HEK293 (cell line): ENCODE data around the gene LRRFIP1.

ENCODE experiments used
- CTCF ChIA-PET: fragments of 350-600 bp; formaldehyde crosslinking; extraction: SDS; loops from one replicate; lab custom pipeline; 2021; ENCODE audit warnings: antibody characterized with exemption; lab: Yijun Ruan, JAX
- POLR2A ChIA-PET: fragments of 300-600 bp; formaldehyde crosslinking; extraction: SDS; loops from one replicate; lab custom pipeline; 2020; ENCODE audit warnings: antibody characterized with exemption, inconsistent platforms; lab: Yijun Ruan, JAX
- H3K27ac ChIP-seq: fragments of 200-500 bp; sonication (Bioruptor generic); 2 replicates; pipeline ENCODE4 v1.5.1; 2014; ENCODE audit warnings: low read depth, low read length, control low read depth, inconsistent platforms; ENCODE audit errors: extremely low read depth
- H3K36me3 ChIP-seq, 2 experiments: fragments of 200-500 bp in 1 of 2; sonication (Bioruptor generic) in 1 of 2; 1 replicate in 1 of 2; 2 replicates in 1 of 2; pipeline ENCODE4 v1.5.1; 2014 to 2017; ENCODE audit warnings: inconsistent platforms in 2 of 2, low read length in 2 of 2; ENCODE audit not compliant: control insufficient read depth in 2 of 2, insufficient read depth in 1 of 2
- H3K4me1 ChIP-seq: fragments of 200-500 bp; sonication (Bioruptor generic); 2 replicates; pipeline ENCODE4 v1.5.1; 2014; ENCODE audit warnings: mild to moderate bottlenecking, low read length, inconsistent platforms; ENCODE audit not compliant: control insufficient read depth, insufficient read depth
- H3K4me3 ChIP-seq: 2 replicates; pipeline ENCODE4 v1.5.1; 2011; ENCODE audit warnings: low read depth, mild to moderate bottlenecking, control low read depth, low read length, moderate library complexity
- H3K9me3 ChIP-seq: fragments of 200-500 bp; sonication (Bioruptor generic); 2 replicates; pipeline ENCODE4 v1.5.1; 2014; ENCODE audit warnings: low read depth, low read length, inconsistent platforms; ENCODE audit not compliant: control insufficient read depth, insufficient read depth
- PRDM10 ChIP-seq: fragments of 450-650 bp; formaldehyde crosslinking; IDR thresholded peaks from 2 replicates; pipeline ENCODE4 v1.5.1; 2016; ENCODE audit warnings: missing biosample characterization, missing genetic modification characterization
- SP3 ChIP-seq: fragments of 450-650 bp; formaldehyde crosslinking; IDR thresholded peaks from 2 replicates; pipeline ENCODE4 v1.5.1; 2016; ENCODE audit warnings: missing biosample characterization, missing genetic modification characterization
- TSHZ1 ChIP-seq: fragments of 450-650 bp; formaldehyde crosslinking; IDR thresholded peaks from 2 replicates; pipeline ENCODE4 v1.5.1; 2016; ENCODE audit warnings: missing biosample characterization, missing genetic modification characterization, borderline replicate concordance
- YY1 ChIP-seq: fragments of 450-650 bp; formaldehyde crosslinking; IDR thresholded peaks from 2 replicates; pipeline ENCODE4 v1.5.1; 2018; ENCODE audit warnings: missing biosample characterization, missing genetic modification characterization
- ZBTB6 ChIP-seq: fragments of 450-650 bp; formaldehyde crosslinking; IDR thresholded peaks from 2 replicates; pipeline ENCODE4 v1.5.1; 2017; ENCODE audit warnings: missing biosample characterization, missing genetic modification characterization
- ZNF24 ChIP-seq: fragments of 450-650 bp; formaldehyde crosslinking; IDR thresholded peaks from 2 replicates; pipeline ENCODE4 v1.5.1; 2016; ENCODE audit warnings: missing biosample characterization, missing genetic modification characterization
- ZNF280C ChIP-seq: fragments of 450-650 bp; formaldehyde crosslinking; IDR thresholded peaks from 2 replicates; pipeline ENCODE4 v1.5.1; 2016; ENCODE audit warnings: missing biosample characterization, missing genetic modification characterization
- ZNF335 ChIP-seq: fragments of 450-650 bp; formaldehyde crosslinking; conservative IDR thresholded peaks from 2 replicates; pipeline ENCODE4 v1.5.1; 2016; ENCODE audit warnings: missing biosample characterization, missing genetic modification characterization
- ZNF449 ChIP-seq: fragments of 450-650 bp; formaldehyde crosslinking; IDR thresholded peaks from 2 replicates; pipeline ENCODE4 v1.5.1; 2017; ENCODE audit warnings: missing biosample characterization, mild to moderate bottlenecking, missing genetic modification characterization, moderate library complexity
- ZNF501 ChIP-seq: fragments of 450-650 bp; formaldehyde crosslinking; IDR thresholded peaks from 2 replicates; pipeline ENCODE4 v1.5.1; 2016; ENCODE audit warnings: missing biosample characterization, missing genetic modification characterization
- ZSCAN16 ChIP-seq: fragments of 450-650 bp; formaldehyde crosslinking; IDR thresholded peaks from 2 replicates; pipeline ENCODE4 v1.5.1; 2016; ENCODE audit warnings: missing biosample characterization, missing genetic modification characterization

LRRFIP1 gene

GRCh38 chr2:237725661-237726060 lies 98.3 kb downstream of the LRRFIP1 start:
- peaks cover 18% of the 10 kb centered on the region for H3K4me1 ChIP-seq
- CTCF ChIA-PET = interaction anchor here (0.5 to 1.5 kb wide), 3 partner anchors 20 to 216 kb away, joined by 3 to 4 read pairs (median 4); no protein-coding TSS in a partner anchor

More at GRCh38 chr2:237725661-237726060, 98.3 kb downstream of the LRRFIP1 start:
- POLR2A ChIA-PET = no interaction called here
- no peak overlapping the region for H3K4me3 ChIP-seq
- no peak overlapping the region for H3K27ac ChIP-seq
- no peaks in the 10 kb centered on the region for H3K9me3 ChIP-seq
- no peaks in the 10 kb centered on the region for H3K36me3 ChIP-seq
- TF ChIP-seq YY1 = no peak
- TF ChIP-seq ZBTB6 (tag by site-specific recombination) = no peak
- TF ChIP-seq ZNF449 (tag by site-specific recombination) = no peak
- TF ChIP-seq ZNF24 (tag by site-specific recombination) = no peak
- TF ChIP-seq TSHZ1 = no peak
- TF ChIP-seq PRDM10 = no peak
- TF ChIP-seq SP3 = no peak
- TF ChIP-seq ZNF335 (tag by site-specific recombination) = no peak
- no peak for TF ChIP-seq ZNF501 (tag by site-specific recombination)
- TF ChIP-seq ZNF280C (tag by site-specific recombination) = no peak
- TF ChIP-seq ZSCAN16 (tag by site-specific recombination) = no peak
